Measurements from ENCODE around the gene TNFSF13B.
"Not testable (repeated sequence)": the region's sequence is repeated elsewhere in the genome, so short reads cannot be mapped to it uniquely, and the experiment has no call there.

TNFSF13B gene

DNA sequence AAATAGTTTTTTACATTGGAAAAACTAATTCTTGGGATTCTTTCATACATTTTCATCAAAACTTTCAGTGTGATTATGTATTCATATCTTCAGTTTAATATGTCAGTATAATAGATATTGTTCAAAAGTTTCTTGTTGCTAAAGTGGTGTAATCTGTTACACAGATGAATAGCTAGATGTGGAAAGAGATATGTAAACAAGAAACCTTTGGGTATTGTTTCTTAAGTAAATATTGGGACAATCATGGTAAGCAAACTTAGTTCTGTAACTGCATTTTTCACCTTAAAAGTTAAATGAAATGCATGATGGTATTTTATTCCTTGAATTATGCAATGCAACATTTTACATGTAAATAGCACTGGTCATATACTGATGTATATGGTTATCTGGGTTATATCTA is 39.1 kb upstream of the TNFSF13B start:
- TF ChIP-seq, protein P1, sequence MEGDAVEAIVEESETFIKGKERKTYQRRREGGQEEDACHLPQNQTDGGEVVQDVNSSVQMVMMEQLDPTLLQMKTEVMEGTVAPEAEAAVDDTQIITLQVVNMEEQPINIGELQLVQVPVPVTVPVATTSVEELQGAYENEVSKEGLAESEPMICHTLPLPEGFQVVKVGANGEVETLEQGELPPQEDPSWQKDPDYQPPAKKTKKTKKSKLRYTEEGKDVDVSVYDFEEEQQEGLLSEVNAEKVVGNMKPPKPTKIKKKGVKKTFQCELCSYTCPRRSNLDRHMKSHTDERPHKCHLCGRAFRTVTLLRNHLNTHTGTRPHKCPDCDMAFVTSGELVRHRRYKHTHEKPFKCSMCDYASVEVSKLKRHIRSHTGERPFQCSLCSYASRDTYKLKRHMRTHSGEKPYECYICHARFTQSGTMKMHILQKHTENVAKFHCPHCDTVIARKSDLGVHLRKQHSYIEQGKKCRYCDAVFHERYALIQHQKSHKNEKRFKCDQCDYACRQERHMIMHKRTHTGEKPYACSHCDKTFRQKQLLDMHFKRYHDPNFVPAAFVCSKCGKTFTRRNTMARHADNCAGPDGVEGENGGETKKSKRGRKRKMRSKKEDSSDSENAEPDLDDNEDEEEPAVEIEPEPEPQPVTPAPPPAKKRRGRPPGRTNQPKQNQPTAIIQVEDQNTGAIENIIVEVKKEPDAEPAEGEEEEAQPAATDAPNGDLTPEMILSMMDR (conservative IDR thresholded peaks at IDR 0.05; ENCODE audit: low read length): no peak
- H3K4me3 ChIP-seq (ENCODE audit: low read length): no peak overlapping the region
- DNase-seq (ENCODE audit: low read depth): no peak

DNA sequence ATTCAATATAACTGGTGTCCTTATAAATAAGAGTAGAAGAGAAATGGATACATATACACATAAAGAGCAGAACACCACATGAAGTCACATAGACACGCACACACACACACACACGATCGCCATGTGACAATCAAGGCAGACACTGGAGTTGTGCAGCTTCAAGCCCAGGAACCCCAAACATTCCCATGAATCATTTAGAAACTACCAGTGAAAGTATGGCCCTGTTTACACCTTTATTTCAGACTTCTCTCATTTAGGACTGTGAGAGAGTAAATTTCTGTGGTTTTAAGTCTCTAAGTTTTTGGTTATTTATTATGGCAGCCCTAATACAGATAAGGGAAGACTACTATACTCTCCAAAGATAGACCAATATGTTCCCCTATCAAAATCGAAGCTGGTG is 20.4 kb upstream of the TNFSF13B start:
- no peak for DNase-seq (ENCODE audit: low read depth)
- H3K4me3 ChIP-seq (ENCODE audit: low read length): no peak overlapping the region
- TF ChIP-seq, protein P1 (conservative IDR thresholded peaks at IDR 0.05; ENCODE audit: low read length): no peak

DNA sequence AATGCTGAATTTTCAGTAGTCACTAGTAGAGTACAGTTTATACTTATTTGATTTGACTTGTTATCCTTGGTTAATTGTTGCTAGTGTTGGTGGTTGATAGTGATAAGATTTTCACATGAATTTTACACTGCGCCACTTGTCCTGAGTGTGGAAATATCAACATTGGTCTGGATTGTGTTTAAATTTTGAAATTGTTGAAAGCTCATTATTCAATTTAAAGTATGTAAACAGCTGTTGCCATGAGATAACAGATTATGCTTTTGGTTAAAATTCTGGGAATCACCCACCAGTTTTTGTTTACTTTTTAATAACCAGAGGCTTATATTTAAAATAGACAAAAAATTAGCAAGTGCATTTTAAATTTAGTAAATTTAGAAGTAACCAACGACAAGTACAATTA is 12.3 kb upstream of the TNFSF13B start:
- no peak for DNase-seq (ENCODE audit: low read depth)
- no peak overlapping the region for H3K4me3 ChIP-seq (ENCODE audit: low read length)
- TF ChIP-seq, protein P1 (conservative IDR thresholded peaks at IDR 0.05; ENCODE audit: low read length): no peak

DNA sequence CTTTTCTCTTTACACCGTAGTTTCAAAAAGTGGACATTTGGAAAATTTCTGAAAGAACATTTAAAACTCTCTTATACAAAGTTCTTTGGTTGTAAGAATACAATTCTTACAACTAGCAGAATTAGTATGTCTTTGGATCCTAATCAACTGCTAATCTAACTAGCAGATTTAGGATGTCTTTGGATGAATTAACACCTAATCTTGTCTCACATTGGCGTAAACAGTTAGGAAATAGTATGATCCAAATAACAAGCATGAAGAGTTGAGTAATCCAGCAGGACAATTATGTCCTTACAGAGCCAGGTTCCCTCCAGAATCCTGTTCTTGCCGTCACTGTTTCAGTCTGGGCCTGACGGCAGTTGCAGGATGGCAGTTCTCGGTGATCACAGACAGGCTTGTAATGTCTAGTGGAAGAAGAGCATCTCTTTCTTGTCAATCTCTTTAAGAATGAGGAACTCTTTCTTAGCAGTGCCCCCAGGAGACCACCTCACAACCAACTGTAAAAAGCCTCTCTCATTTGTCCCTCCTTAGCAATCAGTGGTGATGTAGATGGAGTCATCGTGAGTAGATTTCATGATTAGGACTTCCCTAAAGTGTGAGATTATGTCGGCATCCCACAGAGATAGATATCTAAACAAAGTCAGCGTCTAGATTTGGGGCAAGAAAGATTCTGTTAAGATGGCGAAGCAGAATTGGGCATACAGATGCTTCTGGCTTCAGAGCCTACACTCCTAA is 5.7 kb upstream of the TNFSF13B start:
- TF ChIP-seq, protein P1 (conservative IDR thresholded peaks at IDR 0.05; ENCODE audit: low read length): no peak
- no peak for DNase-seq (ENCODE audit: low read depth)
- H3K4me3 ChIP-seq (ENCODE audit: low read length): no peak overlapping the region

DNA sequence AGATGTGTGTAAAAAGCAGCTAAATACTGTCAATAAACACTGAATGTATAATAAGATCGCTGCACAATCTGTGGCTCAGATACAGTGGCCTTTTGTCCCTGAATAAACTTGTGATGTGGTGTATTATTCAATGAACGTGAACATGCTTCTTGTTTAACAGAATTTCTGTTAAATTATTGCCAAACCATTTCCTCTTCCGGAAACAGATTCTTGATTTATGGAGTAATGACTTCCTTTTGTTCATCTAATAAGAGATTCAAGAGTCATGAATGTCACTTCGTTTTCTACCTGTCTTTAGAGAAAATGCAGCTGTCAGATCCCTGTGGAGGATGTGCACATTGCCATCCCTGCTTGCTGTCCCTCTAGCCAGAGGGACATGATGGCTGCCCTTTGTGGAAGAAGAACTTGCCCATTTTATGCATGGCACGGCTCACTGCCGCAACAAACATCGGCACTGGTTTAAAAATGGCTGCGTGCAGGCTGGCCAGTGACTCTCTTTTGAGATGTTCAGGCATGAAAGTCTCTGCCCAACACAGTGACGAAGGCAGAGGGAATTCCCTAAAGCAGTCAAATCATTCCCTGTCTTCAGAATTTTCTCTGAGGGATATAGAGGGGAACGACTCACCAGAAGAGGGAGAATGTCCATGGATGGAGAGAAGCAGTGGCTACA is 3.1 kb upstream of the TNFSF13B start:
- H3K4me3 ChIP-seq (ENCODE audit: low read length): no peak overlapping the region
- DNase-seq (ENCODE audit: low read depth): no peak
- TF ChIP-seq, protein P1 (conservative IDR thresholded peaks at IDR 0.05; ENCODE audit: low read length): no peak

DNA sequence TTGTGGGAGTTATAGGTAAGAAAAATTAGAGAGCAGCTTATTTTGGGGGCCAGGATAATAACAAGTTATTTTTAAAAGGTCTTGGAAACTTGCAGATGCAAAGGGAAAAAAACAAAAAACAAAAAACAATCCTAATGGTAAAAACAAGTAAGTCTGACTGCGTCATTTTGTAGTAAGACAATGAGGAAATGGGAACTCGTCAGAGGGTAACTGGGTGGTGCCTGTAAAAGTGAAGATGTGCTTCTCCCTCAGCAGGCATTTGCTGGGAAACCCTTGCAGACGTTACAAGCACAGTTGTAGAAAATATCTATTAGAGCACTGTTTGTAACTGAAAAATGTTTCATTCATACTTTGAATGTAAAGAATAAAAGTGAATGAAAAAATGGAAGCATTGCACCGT is 2.2 kb upstream of the TNFSF13B start:
- H3K4me3 ChIP-seq (ENCODE audit: low read length): no peak overlapping the region
- TF ChIP-seq, protein P1 (conservative IDR thresholded peaks at IDR 0.05; ENCODE audit: low read length): no peak
- no peak for DNase-seq (ENCODE audit: low read depth)

DNA sequence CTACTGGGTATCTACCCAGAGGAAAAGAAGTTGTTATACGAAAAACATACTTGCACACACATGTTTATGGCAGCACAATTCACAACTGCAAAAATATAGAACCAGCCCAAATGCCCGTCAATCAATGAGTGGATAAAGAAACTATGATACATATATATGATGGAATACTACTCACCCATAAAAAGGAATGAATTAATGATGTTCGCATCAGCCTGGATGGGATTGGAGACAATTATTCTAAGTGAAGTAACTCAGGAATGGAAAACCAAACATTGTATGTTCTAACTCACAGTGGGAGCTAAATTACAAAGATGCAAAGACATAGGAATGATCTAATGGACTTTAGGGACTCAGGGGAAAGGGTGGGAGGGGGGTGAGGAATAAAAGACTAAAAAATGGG is 1.7 kb upstream of the TNFSF13B start:
- not testable (repeated sequence) for H3K4me3 ChIP-seq (ENCODE audit: low read length); DNase-seq (ENCODE audit: low read depth)
